MG63 (cell line): ENCODE data around the gene LBX2. TPM values are rescaled to one million over a fixed set of nuclear protein-coding genes. Genes with fewer than 3 reads are reported as not detected.
A peak's percentile ranks its signal among the peaks of the same experiment; 100 is the strongest.

ENCODE experiments used
- DNase-seq: peaks from one replicate; pipeline ENCODE4 v3.0.0-alpha.2; 2020
- H3K27me3 ChIP-seq: fragments of 250-450 bp; sonication (Bioruptor Pico); 2 replicates; pipeline ENCODE4 v1.5.1; 2020; ENCODE audit warnings: mild to moderate bottlenecking, moderate library complexity
- H3K36me3 ChIP-seq: fragments of 250-450 bp; sonication (Bioruptor Pico); 2 replicates; pipeline ENCODE4 v1.5.1; 2020; ENCODE audit warnings: mild to moderate bottlenecking, moderate library complexity
- H3K4me3 ChIP-seq: fragments of 250-450 bp; sonication (Bioruptor Pico); 2 replicates; pipeline ENCODE4 v1.5.1; 2020; ENCODE audit warnings: mild to moderate bottlenecking, moderate library complexity
- H3K9me3 ChIP-seq: fragments of 250-450 bp; sonication (Bioruptor Pico); 2 replicates; pipeline ENCODE4 v1.5.1; 2020; ENCODE audit warnings: mild to moderate bottlenecking, moderate library complexity
- total RNA-seq: library from RNA; depleted of rRNA; stranded (reverse); fragments of >200 nt; shearing (Covaris generic); gene quantifications from 2 replicates; pipeline ENCODE4 v1.2.3, GENCODE V29; 2014; ENCODE audit warnings: low replicate concordance

Gene LBX2
- total RNA-seq, 1 experiment from 2014 or later: 0.95 TPM

GRCh38 chr2:74529357-74530238 is 30.2 kb upstream of the LBX2 start, which contains the start of the genes AUP1 and HTRA2:
TSS of gene AUP1 (minus strand) at chr2:74529706. CDS start at chr2:74529629, 77 bp downstream.
TSS of gene HTRA2 (plus strand) at chr2:74529933. CDS start at chr2:74530007, 74 bp downstream.
- Histone ChIP-seq H3K36me3 (peaks cover 67% of the 10 kb centered on the region), H3K27me3 (no peaks in the 10 kb centered on the region), H3K9me3 (peaks cover 4% of the 10 kb centered on the region; the same call in 1 of the 2 replicates), H3K4me3 (peak within 1 kb of the TSS; percentile 99)
- peak; percentile 99 for DNase-seq

- H3K36me3 ChIP-seq: peaks cover 64% of the 10 kb centered on the region
- H3K27me3 ChIP-seq: no peaks in the 10 kb centered on the region
- peaks cover 4% of the 10 kb centered on the region; the same call in 1 of the 2 replicates for H3K9me3 ChIP-seq
- peak overlapping the region; percentile 99 for H3K4me3 ChIP-seq
- no peak for DNase-seq
Measured at GRCh38 chr2:74528600-74529356, 29.4 kb upstream of the LBX2 start.

GRCh38 chr2:74527741-74528140 is 28.3 kb upstream of the LBX2 start:
- Histone ChIP-seq H3K4me3 (no peak overlapping the region), H3K27me3 (no peaks in the 10 kb centered on the region), H3K9me3 (peaks cover 4% of the 10 kb centered on the region; the same call in 1 of the 2 replicates), H3K36me3 (peaks cover 55% of the 10 kb centered on the region)
- DNase-seq: no peak

- Histone ChIP-seq H3K9me3 (peaks cover 4% of the 10 kb centered on the region; the same call in 1 of the 2 replicates), H3K27me3 (no peaks in the 10 kb centered on the region), H3K4me3 (no peak overlapping the region), H3K36me3 (peaks cover 46% of the 10 kb centered on the region)
- DNase-seq: no peak
Measured at GRCh38 chr2:74526649-74527230, 27.3 kb upstream of the LBX2 start.

GRCh38 chr2:74525717-74526648 is 26.6 kb upstream of the LBX2 start, which contains the start of gene DQX1:
TSS of gene DQX1 (minus strand) at chr2:74526231. CDS start at chr2:74525729, 502 bp downstream.
- no peak within 1 kb of the TSS for H3K4me3 ChIP-seq
- peaks cover 39% of the 10 kb centered on the region for H3K36me3 ChIP-seq
- DNase-seq: peak; percentile 27
- no peaks in the 10 kb centered on the region for H3K27me3 ChIP-seq
- H3K9me3 ChIP-seq: peaks cover 4% of the 10 kb centered on the region; the same call in 1 of the 2 replicates

GRCh38 chr2:74524955-74525716 is 25.7 kb upstream of the LBX2 start:
- Histone ChIP-seq H3K9me3 (peaks cover 4% of the 10 kb centered on the region; the same call in 1 of the 2 replicates), H3K36me3 (peaks cover 36% of the 10 kb centered on the region), H3K27me3 (no peaks in the 10 kb centered on the region), H3K4me3 (no peak overlapping the region)
- no peak for DNase-seq

GRCh38 chr2:74524005-74524404 is 24.6 kb upstream of the LBX2 start:
- peaks cover 4% of the 10 kb centered on the region; the same call in 1 of the 2 replicates for H3K9me3 ChIP-seq
- H3K36me3 ChIP-seq: peaks cover 31% of the 10 kb centered on the region
- no peak overlapping the region for H3K4me3 ChIP-seq
- H3K27me3 ChIP-seq: no peaks in the 10 kb centered on the region; the same call in 1 of the 2 replicates
- DNase-seq: no peak

- no peak for DNase-seq
- Histone ChIP-seq H3K27me3 (peaks cover 5% of the 10 kb centered on the region), H3K9me3 (peaks cover 4% of the 10 kb centered on the region; the same call in 1 of the 2 replicates), H3K4me3 (no peak overlapping the region), H3K36me3 (peaks cover 19% of the 10 kb centered on the region)
Measured at GRCh38 chr2:74522516-74522915, 23.1 kb upstream of the LBX2 start.

- Histone ChIP-seq H3K36me3 (no peaks in the 10 kb centered on the region), H3K9me3 (no peaks in the 10 kb centered on the region), H3K4me3 (no peak overlapping the region), H3K27me3 (peaks cover 5% of the 10 kb centered on the region)
- DNase-seq: no peak
Measured at GRCh38 chr2:74516650-74517049, 17.2 kb upstream of the LBX2 start.

GRCh38 chr2:74515981-74516633 is 16.7 kb upstream of the LBX2 start:
- DNase-seq: no peak
- H3K4me3 ChIP-seq: no peak overlapping the region
- H3K9me3 ChIP-seq: no peaks in the 10 kb centered on the region
- peaks cover 5% of the 10 kb centered on the region for H3K27me3 ChIP-seq
- H3K36me3 ChIP-seq: no peaks in the 10 kb centered on the region

- Histone ChIP-seq H3K4me3 (no peak overlapping the region), H3K9me3 (no peaks in the 10 kb centered on the region), H3K36me3 (no peaks in the 10 kb centered on the region), H3K27me3 (peaks cover 5% of the 10 kb centered on the region)
- no peak for DNase-seq
Measured at GRCh38 chr2:74515271-74515980, 16.0 kb upstream of the LBX2 start.

GRCh38 chr2:74514368-74515270 is 15.2 kb upstream of the LBX2 start, which contains the start of gene TLX2:
TSS of gene TLX2 (plus strand) at chr2:74514450. CDS start at chr2:74514807, 357 bp downstream.
- Histone ChIP-seq H3K27me3 (peaks cover 5% of the 10 kb centered on the region), H3K4me3 (peak within 1 kb of the TSS; percentile 23), H3K36me3 (no peaks in the 10 kb centered on the region), H3K9me3 (no peaks in the 10 kb centered on the region)
- peak; percentile 39 for DNase-seq
